ENCODE data around the gene SLC39A11. TPM values are rescaled to one million over a fixed set of nuclear protein-coding genes. Genes with fewer than 3 reads are reported as not detected.
A peak's percentile ranks its signal among the peaks of the same experiment; 100 is the strongest.

The SLC39A11 gene
- polyA plus RNA-seq, 3 donors: 16.6 to 27.9 (median 26.6) TPM

DNA sequence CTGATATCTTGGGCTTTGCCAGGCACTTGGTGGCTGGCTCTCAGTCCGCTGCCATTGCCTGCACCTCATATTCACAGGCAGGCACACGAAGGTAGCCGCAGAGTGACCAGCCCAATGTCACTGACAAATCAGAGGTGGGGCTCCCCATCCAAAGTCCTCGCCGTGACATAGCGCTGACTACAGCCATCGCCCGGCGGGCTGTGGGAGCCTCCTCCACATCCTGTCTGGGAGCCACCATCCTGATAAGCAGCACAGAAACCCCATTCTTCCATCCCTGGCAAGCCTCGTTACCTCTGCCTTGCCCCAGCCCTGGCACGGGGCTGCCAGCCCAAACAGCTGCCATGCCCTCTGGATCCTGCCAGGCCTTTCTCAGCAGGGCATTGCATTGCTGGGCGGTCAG, 437.8 kb downstream of the SLC39A11 start:
- Histone ChIP-seq H3K4me3 (replicated peaks in 1 of 3; ENCODE audit: low read depth in 2 of 3, low read length in 3 of 3) (no peak overlapping the region), H2AFZ (ENCODE audit: insufficient read depth, low read depth, low read length, poor library complexity, severe bottlenecking) (no peak overlapping the region), H3K9me3 (replicated peaks in 1 of 2; ENCODE audit: control insufficient read depth in 1 of 2, insufficient read depth in 1 of 2, low read length in 2 of 2) (no peaks in the 10 kb centered on the region), H3K9ac (ENCODE audit: insufficient read depth, low read length, poor library complexity, severe bottlenecking) (no peak overlapping the region), H3K79me2 (ENCODE audit: insufficient read depth, low read length) (no peaks in the 10 kb centered on the region), H3K36me3 (replicated peaks in 1 of 2; ENCODE audit: control insufficient read depth in 1 of 2, insufficient read depth in 2 of 2, low read length in 2 of 2) (peaks cover 0 to 4% of the 10 kb centered on the region in 2 donors), H3K4me2 (replicated peaks; ENCODE audit: extremely low read depth, low read length, poor library complexity, severe bottlenecking) (no peak overlapping the region), H3K27me3 (ENCODE audit: control insufficient read depth in 2 of 2, insufficient read depth in 2 of 2, low read length in 2 of 2) (no peaks in the 10 kb centered on the region), H3K27ac (ENCODE audit: low read depth in 1 of 2, low read length in 2 of 2) (no peak overlapping the region), H4K20me1 (ENCODE audit: insufficient read depth, low read length) (no peaks in the 10 kb centered on the region), H3K4me1 (ENCODE audit: control insufficient read depth in 1 of 2, insufficient read depth in 2 of 2, low read length in 2 of 2) (no peaks in the 10 kb centered on the region)
- 99% methylated on average over 12 of the region's 12 CpGs for WGBS (ENCODE audit: insufficient coverage)
- DNase-seq: no peak
- H3K9me3 Mint-ChIP-seq: peaks cover 0 to 2% (median 0%) of the 10 kb centered on the region in 7 donors
- peak overlapping the region in 1 of 7 donors; percentile 77 for H3K27ac Mint-ChIP-seq
- TF ChIP-seq, protein P1, sequence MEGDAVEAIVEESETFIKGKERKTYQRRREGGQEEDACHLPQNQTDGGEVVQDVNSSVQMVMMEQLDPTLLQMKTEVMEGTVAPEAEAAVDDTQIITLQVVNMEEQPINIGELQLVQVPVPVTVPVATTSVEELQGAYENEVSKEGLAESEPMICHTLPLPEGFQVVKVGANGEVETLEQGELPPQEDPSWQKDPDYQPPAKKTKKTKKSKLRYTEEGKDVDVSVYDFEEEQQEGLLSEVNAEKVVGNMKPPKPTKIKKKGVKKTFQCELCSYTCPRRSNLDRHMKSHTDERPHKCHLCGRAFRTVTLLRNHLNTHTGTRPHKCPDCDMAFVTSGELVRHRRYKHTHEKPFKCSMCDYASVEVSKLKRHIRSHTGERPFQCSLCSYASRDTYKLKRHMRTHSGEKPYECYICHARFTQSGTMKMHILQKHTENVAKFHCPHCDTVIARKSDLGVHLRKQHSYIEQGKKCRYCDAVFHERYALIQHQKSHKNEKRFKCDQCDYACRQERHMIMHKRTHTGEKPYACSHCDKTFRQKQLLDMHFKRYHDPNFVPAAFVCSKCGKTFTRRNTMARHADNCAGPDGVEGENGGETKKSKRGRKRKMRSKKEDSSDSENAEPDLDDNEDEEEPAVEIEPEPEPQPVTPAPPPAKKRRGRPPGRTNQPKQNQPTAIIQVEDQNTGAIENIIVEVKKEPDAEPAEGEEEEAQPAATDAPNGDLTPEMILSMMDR (IDR thresholded peaks at IDR 0.05): no peak
- H3K4me1 Mint-ChIP-seq: no peaks in the 10 kb centered on the region
- peaks cover 0 to 14% of the 10 kb centered on the region in 2 donors for H3K36me3 Mint-ChIP-seq
- H3K27me3 Mint-ChIP-seq (ENCODE audit: low read depth in 3 of 3): no peaks in the 10 kb centered on the region
- intact Hi-C loops (cut with micrococcal nuclease): no loop called here
- no peak overlapping the region for H3K4me3 Mint-ChIP-seq

DNA sequence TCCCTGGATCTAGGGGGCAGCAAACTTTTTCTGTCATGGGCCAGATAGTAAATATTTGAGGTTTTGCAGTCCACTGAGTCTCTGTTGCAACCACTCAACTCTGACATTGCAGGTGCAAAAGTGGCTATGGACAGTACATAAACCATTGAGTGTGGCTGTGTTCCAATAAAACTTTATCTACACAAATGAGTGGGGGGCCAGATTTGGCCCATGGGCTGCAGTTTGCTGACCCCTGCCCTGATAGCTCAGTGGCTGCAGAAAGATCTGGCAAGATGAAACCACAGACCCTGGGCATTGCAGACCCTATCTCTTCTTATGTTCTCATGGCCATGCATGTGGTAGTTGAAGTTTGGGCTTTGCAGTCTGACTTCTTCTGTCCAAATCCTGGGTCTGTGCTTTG, 440.5 kb downstream of the SLC39A11 start:
- Mint-ChIP-seq H3K36me3 (peaks cover 20 to 29% of the 10 kb centered on the region in 2 donors), H3K4me1 (no peaks in the 10 kb centered on the region), H3K4me3 (no peak overlapping the region), H3K9me3 (peaks cover 0 to 2% (median 0%) of the 10 kb centered on the region in 7 donors), H3K27ac (no peak overlapping the region), H3K27me3 (ENCODE audit: low read depth in 3 of 3) (no peaks in the 10 kb centered on the region)
- Histone ChIP-seq H3K27ac (ENCODE audit: low read depth in 1 of 2, low read length in 2 of 2) (no peak overlapping the region), H3K4me2 (replicated peaks; ENCODE audit: extremely low read depth, low read length, poor library complexity, severe bottlenecking) (no peak overlapping the region), H3K4me1 (ENCODE audit: control insufficient read depth in 1 of 2, insufficient read depth in 2 of 2, low read length in 2 of 2) (no peaks in the 10 kb centered on the region), H3K9ac (ENCODE audit: insufficient read depth, low read length, poor library complexity, severe bottlenecking) (no peak overlapping the region), H4K20me1 (ENCODE audit: insufficient read depth, low read length) (no peaks in the 10 kb centered on the region), H2AFZ (ENCODE audit: insufficient read depth, low read depth, low read length, poor library complexity, severe bottlenecking) (no peak overlapping the region), H3K4me3 (replicated peaks in 1 of 3; ENCODE audit: low read depth in 2 of 3, low read length in 3 of 3) (no peak overlapping the region), H3K27me3 (ENCODE audit: control insufficient read depth in 2 of 2, insufficient read depth in 2 of 2, low read length in 2 of 2) (no peaks in the 10 kb centered on the region), H3K79me2 (ENCODE audit: insufficient read depth, low read length) (no peaks in the 10 kb centered on the region), H3K9me3 (replicated peaks in 1 of 2; ENCODE audit: control insufficient read depth in 1 of 2, insufficient read depth in 1 of 2, low read length in 2 of 2) (no peaks in the 10 kb centered on the region), H3K36me3 (replicated peaks in 1 of 2; ENCODE audit: control insufficient read depth in 1 of 2, insufficient read depth in 2 of 2, low read length in 2 of 2) (peaks cover 7 to 26% of the 10 kb centered on the region in 2 donors)
- TF ChIP-seq, protein P1 (IDR thresholded peaks at IDR 0.05): no peak
- no peak for DNase-seq
- intact Hi-C loops (cut with micrococcal nuclease): no loop called here
